Measurements from ENCODE around the gene SSTR5. TPM values are rescaled to one million over a fixed set of nuclear protein-coding genes. Genes with fewer than 3 reads are reported as not detected.

SSTR5 gene
- total RNA-seq, 2 donors from 2014 or later, result not detected

- no peak for DNase-seq
- H3K27ac Mint-ChIP-seq, result no peak overlapping the region
These were observed 46.6 kb downstream of the SSTR5 start for GRCh38 chr16:1119129-1119528.

GRCh38 chr16:1119766-1120576 is 47.4 kb downstream of the SSTR5 start:
- Mint-ChIP-seq H3K4me1 (no peaks in the 10 kb centered on the region), H3K4me3 (no peak overlapping the region), H3K27me3 (no peaks in the 10 kb centered on the region), H3K36me3 (ENCODE audit: low read depth) (no peaks in the 10 kb centered on the region), H3K27ac (no peak overlapping the region)
- H3K9me3 ChIP-seq (ENCODE audit: control insufficient read depth, low read length, poor library complexity, severe bottlenecking), result no peaks in the 10 kb centered on the region
- no peak for ATAC-seq
- DNase-seq, result no peak

More at GRCh38 chr16:1119129-1119528, 46.6 kb downstream of the SSTR5 start:
- H3K4me1 Mint-ChIP-seq, result no peaks in the 10 kb centered on the region
- no peak overlapping the region for H3K4me3 Mint-ChIP-seq
- no peaks in the 10 kb centered on the region for H3K36me3 Mint-ChIP-seq (ENCODE audit: low read depth)
- H3K9me3 ChIP-seq (ENCODE audit: control insufficient read depth, low read length, poor library complexity, severe bottlenecking), result no peaks in the 10 kb centered on the region
- ATAC-seq, result no peak
- no peaks in the 10 kb centered on the region for H3K27me3 Mint-ChIP-seq

DNA sequence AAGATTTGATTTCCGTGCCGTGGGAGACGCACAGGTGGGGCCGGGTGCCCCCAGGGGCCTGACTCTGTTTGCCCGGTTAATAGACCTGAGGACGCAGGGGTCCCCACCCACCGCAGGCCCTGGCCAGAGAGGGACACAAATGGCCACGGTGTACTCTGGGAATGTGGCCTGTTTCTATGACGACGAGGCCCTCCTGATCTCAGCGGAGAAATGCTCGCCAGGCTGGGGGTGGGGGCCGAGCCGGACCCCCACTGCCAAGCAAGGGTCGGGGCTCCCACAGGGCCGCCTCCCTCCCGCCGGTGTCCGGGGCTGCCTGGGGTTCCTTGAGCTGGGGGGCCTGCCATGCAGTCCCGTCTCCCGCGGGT is 48.0 kb downstream of the SSTR5 start:
- H3K9me3 ChIP-seq (ENCODE audit: control insufficient read depth, low read length, poor library complexity, severe bottlenecking), result no peaks in the 10 kb centered on the region
- H3K4me1 Mint-ChIP-seq, result peaks cover under 1% of the 10 kb centered on the region
- DNase-seq (no peak), ATAC-seq (no peak)
- H3K27ac Mint-ChIP-seq, result no peak overlapping the region
- H3K27me3 Mint-ChIP-seq, result no peaks in the 10 kb centered on the region
- no peak overlapping the region for H3K4me3 Mint-ChIP-seq
- H3K36me3 Mint-ChIP-seq (ENCODE audit: low read depth), result no peaks in the 10 kb centered on the region

DNA sequence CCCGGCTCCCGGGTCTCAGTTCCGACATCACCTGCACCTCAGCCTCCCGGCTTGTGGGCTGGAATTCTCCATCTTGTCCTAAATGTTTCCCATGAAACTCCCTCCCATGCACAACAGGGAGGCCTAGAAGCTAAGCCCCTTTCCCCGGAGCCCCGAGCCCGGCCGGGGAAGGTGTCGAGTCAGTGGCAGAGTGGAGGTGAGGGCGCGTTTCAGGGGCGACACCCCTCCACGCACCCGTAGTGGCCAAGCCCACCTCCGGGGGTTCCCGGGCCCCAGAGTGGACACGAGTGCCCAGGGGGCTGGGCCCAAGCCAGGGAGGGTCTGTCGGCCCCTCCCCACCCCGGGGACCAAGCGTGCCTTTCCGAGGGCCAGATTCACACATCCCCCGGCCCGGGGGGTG is 48.5 kb downstream of the SSTR5 start:
- no peaks in the 10 kb centered on the region for H3K27me3 Mint-ChIP-seq
- no peak overlapping the region for H3K27ac Mint-ChIP-seq
- H3K36me3 Mint-ChIP-seq (ENCODE audit: low read depth), result no peaks in the 10 kb centered on the region
- H3K9me3 ChIP-seq (ENCODE audit: control insufficient read depth, low read length, poor library complexity, severe bottlenecking), result no peaks in the 10 kb centered on the region
- DNase-seq (no peak), ATAC-seq (no peak)
- no peak overlapping the region for H3K4me3 Mint-ChIP-seq
- H3K4me1 Mint-ChIP-seq, result peaks cover 4% of the 10 kb centered on the region

GRCh38 chr16:1121601-1122397 is 49.3 kb downstream of the SSTR5 start:
- no peak for ATAC-seq
- Mint-ChIP-seq H3K27ac (no peak overlapping the region), H3K27me3 (no peaks in the 10 kb centered on the region), H3K4me3 (no peak overlapping the region), H3K4me1 (peaks cover 4% of the 10 kb centered on the region), H3K36me3 (ENCODE audit: low read depth) (no peaks in the 10 kb centered on the region)
- DNase-seq, result no peak
- H3K9me3 ChIP-seq (ENCODE audit: control insufficient read depth, low read length, poor library complexity, severe bottlenecking), result no peaks in the 10 kb centered on the region

- H3K4me3 Mint-ChIP-seq, result no peak overlapping the region
- H3K36me3 Mint-ChIP-seq (ENCODE audit: low read depth), result no peaks in the 10 kb centered on the region
- H3K4me1 Mint-ChIP-seq, result peaks cover 4% of the 10 kb centered on the region
- no peaks in the 10 kb centered on the region for H3K27me3 Mint-ChIP-seq
- no peaks in the 10 kb centered on the region for H3K9me3 ChIP-seq (ENCODE audit: control insufficient read depth, low read length, poor library complexity, severe bottlenecking)
- ATAC-seq (no peak), DNase-seq (no peak)
- no peak overlapping the region for H3K27ac Mint-ChIP-seq
These were observed 49.8 kb downstream of the SSTR5 start for GRCh38 chr16:1122398-1122765.

GRCh38 chr16:1123525-1124230 is 51.1 kb downstream of the SSTR5 start:
- ATAC-seq, result no peak
- no peak for DNase-seq
- H3K4me3 Mint-ChIP-seq, result no peak overlapping the region
- peaks cover 4% of the 10 kb centered on the region for H3K4me1 Mint-ChIP-seq
- no peaks in the 10 kb centered on the region for H3K27me3 Mint-ChIP-seq
- H3K9me3 ChIP-seq (ENCODE audit: control insufficient read depth, low read length, poor library complexity, severe bottlenecking), result no peaks in the 10 kb centered on the region
- no peaks in the 10 kb centered on the region for H3K36me3 Mint-ChIP-seq (ENCODE audit: low read depth)
- no peak overlapping the region for H3K27ac Mint-ChIP-seq

GRCh38 chr16:1124291-1124690 is 51.7 kb downstream of the SSTR5 start:
- Mint-ChIP-seq H3K27me3 (no peaks in the 10 kb centered on the region), H3K4me1 (peaks cover 4% of the 10 kb centered on the region), H3K4me3 (no peak overlapping the region), H3K36me3 (ENCODE audit: low read depth) (no peaks in the 10 kb centered on the region), H3K27ac (no peak overlapping the region)
- DNase-seq (no peak), ATAC-seq (no peak)
- no peaks in the 10 kb centered on the region for H3K9me3 ChIP-seq (ENCODE audit: control insufficient read depth, low read length, poor library complexity, severe bottlenecking)

DNA sequence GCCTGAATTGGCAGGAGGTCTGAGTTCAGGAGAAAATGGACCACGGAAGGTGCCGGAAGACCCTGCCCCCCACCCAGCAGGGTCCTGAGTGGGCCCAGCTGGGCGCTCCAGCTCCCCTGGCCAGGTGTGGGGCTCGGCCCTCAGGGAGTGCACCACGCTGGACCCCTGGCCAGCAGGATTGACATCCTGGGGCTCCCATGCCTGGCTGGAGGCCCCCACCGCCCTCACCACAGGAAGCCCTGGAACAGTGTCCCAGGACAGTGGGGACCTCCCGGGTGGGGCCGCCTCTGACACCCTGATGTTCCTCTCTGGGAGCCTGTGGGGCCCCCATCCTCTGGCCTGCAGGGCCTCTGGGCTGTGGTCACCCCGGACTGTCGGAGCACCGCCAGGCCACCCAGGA is 52.2 kb downstream of the SSTR5 start:
- ATAC-seq, result no peak
- no peaks in the 10 kb centered on the region for H3K36me3 Mint-ChIP-seq (ENCODE audit: low read depth)
- H3K27ac Mint-ChIP-seq, result no peak overlapping the region
- no peak for DNase-seq
- H3K4me3 Mint-ChIP-seq, result no peak overlapping the region
- H3K9me3 ChIP-seq (ENCODE audit: control insufficient read depth, low read length, poor library complexity, severe bottlenecking), result no peaks in the 10 kb centered on the region
- H3K4me1 Mint-ChIP-seq, result peaks cover 4% of the 10 kb centered on the region
- H3K27me3 Mint-ChIP-seq, result no peaks in the 10 kb centered on the region

- Mint-ChIP-seq H3K27ac (no peak overlapping the region), H3K27me3 (no peaks in the 10 kb centered on the region), H3K4me1 (peaks cover 4% of the 10 kb centered on the region), H3K4me3 (no peak overlapping the region), H3K36me3 (ENCODE audit: low read depth) (no peaks in the 10 kb centered on the region)
- ATAC-seq (peak; percentile 35), DNase-seq (no peak)
- no peaks in the 10 kb centered on the region for H3K9me3 ChIP-seq (ENCODE audit: control insufficient read depth, low read length, poor library complexity, severe bottlenecking)
These were observed 52.9 kb downstream of the SSTR5 start for GRCh38 chr16:1125471-1125870.

GRCh38 chr16:1126044-1126443 is 53.5 kb downstream of the SSTR5 start:
- Mint-ChIP-seq H3K27me3 (no peaks in the 10 kb centered on the region), H3K36me3 (ENCODE audit: low read depth) (no peaks in the 10 kb centered on the region), H3K4me3 (no peak overlapping the region), H3K27ac (no peak overlapping the region), H3K4me1 (peaks cover 4% of the 10 kb centered on the region)
- DNase-seq, result no peak
- no peak for ATAC-seq
- no peaks in the 10 kb centered on the region for H3K9me3 ChIP-seq (ENCODE audit: control insufficient read depth, low read length, poor library complexity, severe bottlenecking)

DNA sequence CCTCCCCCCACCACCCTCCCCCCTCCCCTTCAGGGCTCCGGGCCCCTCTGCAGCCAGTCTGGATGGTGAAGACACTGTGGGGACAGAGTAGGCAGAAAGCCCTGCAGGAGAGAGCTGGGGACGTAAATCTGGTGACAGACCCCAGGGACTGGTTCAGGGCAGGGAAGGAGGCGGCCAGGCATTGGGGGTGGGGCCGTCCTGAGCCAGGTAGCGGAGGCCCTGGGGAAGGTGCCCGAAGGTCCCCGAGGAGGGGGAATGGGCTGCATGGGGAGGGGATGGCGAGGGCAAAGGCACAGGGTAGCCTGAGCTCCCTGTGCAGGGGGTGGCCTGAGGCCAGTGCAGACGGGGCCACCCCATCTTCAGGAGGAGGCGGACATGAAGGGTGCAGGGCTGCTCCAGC is 54.0 kb downstream of the SSTR5 start:
- H3K4me1 Mint-ChIP-seq, result peaks cover 4% of the 10 kb centered on the region
- no peaks in the 10 kb centered on the region for H3K9me3 ChIP-seq (ENCODE audit: control insufficient read depth, low read length, poor library complexity, severe bottlenecking)
- no peak overlapping the region for H3K4me3 Mint-ChIP-seq
- DNase-seq, result no peak
- no peak overlapping the region for H3K27ac Mint-ChIP-seq
- no peaks in the 10 kb centered on the region for H3K36me3 Mint-ChIP-seq (ENCODE audit: low read depth)
- no peaks in the 10 kb centered on the region for H3K27me3 Mint-ChIP-seq
- ATAC-seq, result no peak

DNA sequence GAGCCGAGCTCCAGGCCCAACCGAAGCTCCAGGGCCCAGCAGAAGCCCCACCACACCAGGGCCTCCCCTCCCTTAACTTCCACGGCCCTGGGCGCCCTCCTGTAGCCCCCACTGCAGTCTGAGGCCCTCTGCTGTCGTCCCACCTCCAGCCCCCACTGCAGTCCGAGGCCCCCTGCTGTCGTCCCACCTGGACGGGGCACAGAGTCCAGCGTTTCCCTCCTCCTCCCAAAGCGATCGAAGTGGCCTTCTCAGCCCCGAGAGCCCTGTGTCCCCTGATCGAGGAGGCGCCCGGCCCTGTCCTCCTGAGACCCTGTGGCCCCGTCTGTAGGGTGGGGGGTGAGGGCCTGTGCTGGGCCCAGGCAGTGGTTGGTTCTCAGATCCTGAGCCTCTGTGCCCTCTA is 54.6 kb downstream of the SSTR5 start:
- H3K36me3 Mint-ChIP-seq (ENCODE audit: low read depth), result no peaks in the 10 kb centered on the region
- no peak for DNase-seq
- H3K4me1 Mint-ChIP-seq, result peaks cover 4% of the 10 kb centered on the region
- H3K27ac Mint-ChIP-seq, result no peak overlapping the region
- H3K27me3 Mint-ChIP-seq, result no peaks in the 10 kb centered on the region
- H3K4me3 Mint-ChIP-seq, result no peak overlapping the region
- no peaks in the 10 kb centered on the region for H3K9me3 ChIP-seq (ENCODE audit: control insufficient read depth, low read length, poor library complexity, severe bottlenecking)
- ATAC-seq, result no peak
